GM21367 (cell line): ENCODE measurements around the gene RANBP9.

Experiments used
- ATAC-seq: cut with Tn5 transposase; IDR thresholded peaks from one replicate; pipeline ENCODE4 v1.9.1; 2021; ENCODE audit not compliant: unreplicated experiment

RANBP9 gene

GRCh38 chr6:13679996-13680395 lies 31.6 kb downstream of the RANBP9 start:
- ATAC-seq: no peak

- ATAC-seq: no peak
These were observed 33.2 kb downstream of the RANBP9 start for GRCh38 chr6:13678255-13678983.

- ATAC-seq: no peak
These were observed 33.8 kb downstream of the RANBP9 start for GRCh38 chr6:13677878-13678254.

GRCh38 chr6:13676551-13677156 lies 35.0 kb downstream of the RANBP9 start:
- ATAC-seq: no peak

- ATAC-seq: no peak
These were observed 37.0 kb downstream of the RANBP9 start for GRCh38 chr6:13674533-13675190.

- ATAC-seq: no peak
These were observed 37.7 kb downstream of the RANBP9 start for GRCh38 chr6:13673825-13674444.

- ATAC-seq: no peak
These were observed 38.3 kb downstream of the RANBP9 start for GRCh38 chr6:13673368-13673767.

- ATAC-seq: no peak
These were observed 38.7 kb downstream of the RANBP9 start for GRCh38 chr6:13672904-13673303.

GRCh38 chr6:13671548-13672127 lies 40.0 kb downstream of the RANBP9 start:
- no peak for ATAC-seq

GRCh38 chr6:13669476-13669875 lies 42.2 kb downstream of the RANBP9 start:
- no peak for ATAC-seq

- ATAC-seq: no peak
These were observed 43.2 kb downstream of the RANBP9 start for GRCh38 chr6:13668291-13668928.

- ATAC-seq: no peak
These were observed 44.0 kb downstream of the RANBP9 start for GRCh38 chr6:13667655-13668054.

GRCh38 chr6:13666194-13667105 lies 45.2 kb downstream of the RANBP9 start:
- ATAC-seq: no peak

GRCh38 chr6:13664703-13665352 lies 46.8 kb downstream of the RANBP9 start:
- ATAC-seq: no peak

GRCh38 chr6:13663986-13664385 lies 47.6 kb downstream of the RANBP9 start:
- ATAC-seq: no peak

GRCh38 chr6:13662651-13663334 lies 48.8 kb downstream of the RANBP9 start:
- ATAC-seq: no peak

GRCh38 chr6:13661647-13662046 lies 50.0 kb downstream of the RANBP9 start:
- ATAC-seq: no peak

GRCh38 chr6:13660893-13661292 lies 50.7 kb downstream of the RANBP9 start:
- no peak for ATAC-seq

- ATAC-seq: no peak
These were observed 51.4 kb downstream of the RANBP9 start for GRCh38 chr6:13660273-13660672.
